Smooth muscle cell (in vitro differentiated cells): ENCODE measurements around the gene NCCRP1. TPM values are rescaled to one million over a fixed set of nuclear protein-coding genes. Genes with fewer than 3 reads are reported as not detected.
"Not testable (repeated sequence)": the region's sequence is repeated elsewhere in the genome, so short reads cannot be mapped to it uniquely, and the experiment has no call there.

Experiments
- DNase-seq: peaks from one replicate; lab custom pipeline; 2025; ENCODE audit not compliant: unreplicated experiment; lab: John Stamatoyannopoulos, UW
- H2AFZ ChIP-seq: fragments of 200-600 bp; sonication (generic); 2 replicates; pipeline ENCODE4 v1.6.0; 2016; ENCODE audit warnings: antibody characterized with exemption, low read depth, mild to moderate bottlenecking
- H3F3A ChIP-seq: fragments of 200-600 bp; sonication (generic); 2 replicates; pipeline ENCODE4 v1.6.0; 2017; ENCODE audit warnings: antibody characterized with exemption, low read depth
- H3K27ac ChIP-seq: fragments of 200-600 bp; sonication (generic); 2 replicates; pipeline ENCODE4 v1.5.1; 2016; ENCODE audit warnings: low read depth, mild to moderate bottlenecking
- H3K27me3 ChIP-seq: fragments of 200-600 bp; sonication (generic); 2 replicates; pipeline ENCODE4 v1.6.1; 2016; ENCODE audit warnings: low read depth, mild to moderate bottlenecking
- H3K36me3 ChIP-seq: fragments of 200-600 bp; sonication (generic); 2 replicates; pipeline ENCODE4 v1.5.1; 2016; ENCODE audit warnings: low read depth
- H3K4me1 ChIP-seq: fragments of 200-600 bp; sonication (generic); 2 replicates; pipeline ENCODE4 v1.5.1; 2016; ENCODE audit warnings: low read depth
- H3K4me2 ChIP-seq: fragments of 200-600 bp; sonication (generic); 2 replicates; pipeline ENCODE4 v1.6.0; 2016; ENCODE audit warnings: mild to moderate bottlenecking
- H3K4me3 ChIP-seq: fragments of 200-600 bp; sonication (generic); 2 replicates; pipeline ENCODE4 v1.5.1; 2016; ENCODE audit warnings: mild to moderate bottlenecking
- H3K79me2 ChIP-seq: fragments of 200-600 bp; sonication (generic); 2 replicates; pipeline ENCODE4 v1.6.0; 2016; ENCODE audit warnings: low read depth, mild to moderate bottlenecking
- H3K9ac ChIP-seq: fragments of 200-600 bp; sonication (generic); 2 replicates; pipeline ENCODE4 v1.6.0; 2016; ENCODE audit warnings: low read depth
- H3K9me3 ChIP-seq: fragments of 200-600 bp; sonication (generic); replicated peaks from 2 replicates; pipeline ENCODE4 v1.5.1; 2016; ENCODE audit warnings: low read depth
- H4K20me1 ChIP-seq: fragments of 200-600 bp; sonication (generic); 2 replicates; pipeline ENCODE4 v1.6.0; 2016; ENCODE audit warnings: low read depth
- WGBS: methylation state at CpG from one replicate; pipeline ENCODE4 v1.1.7; 2016; ENCODE audit warnings: low lambda C conversion rate; 5-methylcytosine and 5-hydroxymethylcytosine counted together
- polyA plus RNA-seq: library from polyadenylated mRNA; unstranded; fragments of >200 nt; fragmentation: Nextera tagmentation; extraction: Ambion mirVana; gene quantifications from 2 replicates; pipeline ENCODE4 v1.2.1, GENCODE V29; 2016
- total RNA-seq: library from RNA; depleted of rRNA; stranded (reverse); fragments of >200 nt; gene quantifications from 2 replicates; pipeline ENCODE4 v1.2.3, GENCODE V29; 2014
- TF ChIP-seq, protein P1 (sequence below): fragments of 200-600 bp; sonication (generic); IDR thresholded peaks from 2 replicates; pipeline ENCODE4 v1.5.1; 2017; ENCODE audit warnings: borderline replicate concordance, mild to moderate bottlenecking, antibody characterized with exemption; ENCODE audit not compliant: insufficient read depth, poor library complexity, severe bottlenecking

Gene NCCRP1
- total and polyA plus RNA-seq, 2 experiments from 2014 or later: 1.5 to 4.0 TPM

DNA sequence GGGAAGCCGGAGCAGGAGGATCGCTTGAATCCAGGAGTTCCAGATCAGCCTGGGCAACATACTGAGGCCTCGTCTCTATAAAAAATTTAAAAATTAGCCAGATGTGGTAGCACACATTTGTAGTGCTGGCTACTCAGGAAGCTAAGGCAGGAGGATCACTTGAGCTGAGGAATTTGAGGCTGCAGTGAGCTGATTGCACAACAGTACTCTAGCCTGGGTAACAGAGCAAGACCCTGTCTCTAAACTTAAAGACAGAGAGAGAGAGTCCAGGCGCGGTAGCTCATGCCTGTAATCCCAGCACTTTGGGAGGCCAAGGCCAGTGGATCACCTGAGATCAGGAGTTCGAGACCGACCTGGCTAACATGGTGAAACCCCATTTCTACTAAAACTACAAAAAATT is 43.7 kb downstream of the NCCRP1 start:
- no peak overlapping the region for H2AFZ ChIP-seq
- H4K20me1 ChIP-seq: no peaks in the 10 kb centered on the region
- H3K4me3 ChIP-seq: no peak overlapping the region
- H3K4me2 ChIP-seq: no peak overlapping the region
- H3K36me3 ChIP-seq: no peaks in the 10 kb centered on the region
- TF ChIP-seq, protein P1, sequence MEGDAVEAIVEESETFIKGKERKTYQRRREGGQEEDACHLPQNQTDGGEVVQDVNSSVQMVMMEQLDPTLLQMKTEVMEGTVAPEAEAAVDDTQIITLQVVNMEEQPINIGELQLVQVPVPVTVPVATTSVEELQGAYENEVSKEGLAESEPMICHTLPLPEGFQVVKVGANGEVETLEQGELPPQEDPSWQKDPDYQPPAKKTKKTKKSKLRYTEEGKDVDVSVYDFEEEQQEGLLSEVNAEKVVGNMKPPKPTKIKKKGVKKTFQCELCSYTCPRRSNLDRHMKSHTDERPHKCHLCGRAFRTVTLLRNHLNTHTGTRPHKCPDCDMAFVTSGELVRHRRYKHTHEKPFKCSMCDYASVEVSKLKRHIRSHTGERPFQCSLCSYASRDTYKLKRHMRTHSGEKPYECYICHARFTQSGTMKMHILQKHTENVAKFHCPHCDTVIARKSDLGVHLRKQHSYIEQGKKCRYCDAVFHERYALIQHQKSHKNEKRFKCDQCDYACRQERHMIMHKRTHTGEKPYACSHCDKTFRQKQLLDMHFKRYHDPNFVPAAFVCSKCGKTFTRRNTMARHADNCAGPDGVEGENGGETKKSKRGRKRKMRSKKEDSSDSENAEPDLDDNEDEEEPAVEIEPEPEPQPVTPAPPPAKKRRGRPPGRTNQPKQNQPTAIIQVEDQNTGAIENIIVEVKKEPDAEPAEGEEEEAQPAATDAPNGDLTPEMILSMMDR: no peak
- H3K27me3 ChIP-seq: peaks cover 16% of the 10 kb centered on the region
- H3K79me2 ChIP-seq: no peaks in the 10 kb centered on the region
- no peak overlapping the region for H3K27ac ChIP-seq
- no peak for DNase-seq
- H3K4me1 ChIP-seq: no peaks in the 10 kb centered on the region
- H3F3A ChIP-seq: no peaks in the 10 kb centered on the region
- WGBS: 88% methylated on average over 7 of the region's 7 CpGs
- no peaks in the 10 kb centered on the region for H3K9me3 ChIP-seq
- H3K9ac ChIP-seq: no peak overlapping the region

DNA sequence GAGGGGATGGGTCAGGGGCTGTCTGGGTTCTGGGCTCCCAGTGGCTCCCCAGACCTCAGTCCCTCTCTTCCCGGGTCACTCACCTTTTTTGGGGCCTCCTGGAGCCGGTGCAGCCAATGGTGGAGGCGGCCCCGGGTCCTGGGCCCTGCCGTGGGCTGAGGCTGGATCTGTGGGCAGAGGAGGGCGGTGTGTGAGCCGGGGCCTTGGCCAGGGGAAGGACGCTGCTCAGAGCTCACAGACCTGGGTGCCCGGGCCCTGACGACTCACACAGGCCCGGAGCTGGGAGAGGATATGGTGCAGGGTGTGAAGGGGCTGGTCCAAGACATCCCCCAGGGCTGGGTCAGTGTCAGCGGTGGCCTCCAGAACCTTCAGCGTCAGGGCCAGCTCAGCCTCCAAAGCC is 47.0 kb downstream of the NCCRP1 start:
- H3K27me3 ChIP-seq: peaks cover 33% of the 10 kb centered on the region
- not testable (repeated sequence) for H3K4me1 ChIP-seq, H3K4me3 ChIP-seq, H3K9me3 ChIP-seq, H4K20me1 ChIP-seq, H3K79me2 ChIP-seq, H3K9ac ChIP-seq, H3K27ac ChIP-seq, H3F3A ChIP-seq, H3K4me2 ChIP-seq, H3K36me3 ChIP-seq, H2AFZ ChIP-seq, DNase-seq
- WGBS: 96% methylated on average over 9 of the region's 13 CpGs

DNA sequence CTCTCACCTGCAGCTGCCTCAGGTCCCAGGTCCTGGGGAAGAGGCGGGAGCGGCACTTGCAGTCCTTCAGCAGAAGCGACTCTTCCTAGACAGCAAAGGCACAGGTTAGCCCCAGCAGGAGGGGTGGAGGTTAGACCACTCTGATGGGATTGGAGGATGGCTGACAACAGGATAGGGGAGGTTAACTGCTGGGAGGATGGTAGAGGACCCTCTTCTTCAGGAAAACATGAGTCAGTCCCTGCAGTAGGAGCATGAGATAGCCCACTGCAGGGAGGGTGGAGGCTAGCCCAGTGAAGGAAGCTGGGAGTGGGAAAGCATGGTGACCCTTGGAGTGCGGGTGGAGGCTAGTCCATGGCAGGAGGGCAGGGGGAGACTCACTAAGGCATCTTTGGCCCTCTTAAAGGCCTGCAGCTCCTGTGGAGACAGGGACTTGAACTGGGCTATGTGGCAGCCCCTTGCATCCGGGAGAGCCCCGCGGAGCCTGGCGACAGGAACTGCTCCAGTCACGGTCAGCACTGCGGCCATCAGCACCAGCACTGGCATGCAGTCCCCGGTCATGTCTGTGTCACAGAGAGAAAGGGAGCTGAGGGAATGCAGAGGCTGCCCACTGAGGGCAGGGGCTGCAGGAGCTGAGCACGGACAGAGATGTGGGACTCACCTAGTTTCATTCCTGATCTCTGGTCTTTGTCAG is 47.8 kb downstream of the NCCRP1 start, which contains the start of gene IFNL3:
Gene IFNL3 (minus strand): TSS at position 597 of the 691 bp plus-strand sequence. CDS start 39 bp downstream, at position 558.
- H4K20me1 ChIP-seq, H3K79me2 ChIP-seq, H3K9ac ChIP-seq, DNase-seq, H3K4me3 ChIP-seq, H3K9me3 ChIP-seq, H3K4me2 ChIP-seq, H3K4me1 ChIP-seq, H3K27ac ChIP-seq, H3K36me3 ChIP-seq, H2AFZ ChIP-seq, H3F3A ChIP-seq: not testable (repeated sequence)
- peaks cover 36% of the 10 kb centered on the region for H3K27me3 ChIP-seq
- WGBS: 83% methylated on average over 11 of the region's 12 CpGs

DNA sequence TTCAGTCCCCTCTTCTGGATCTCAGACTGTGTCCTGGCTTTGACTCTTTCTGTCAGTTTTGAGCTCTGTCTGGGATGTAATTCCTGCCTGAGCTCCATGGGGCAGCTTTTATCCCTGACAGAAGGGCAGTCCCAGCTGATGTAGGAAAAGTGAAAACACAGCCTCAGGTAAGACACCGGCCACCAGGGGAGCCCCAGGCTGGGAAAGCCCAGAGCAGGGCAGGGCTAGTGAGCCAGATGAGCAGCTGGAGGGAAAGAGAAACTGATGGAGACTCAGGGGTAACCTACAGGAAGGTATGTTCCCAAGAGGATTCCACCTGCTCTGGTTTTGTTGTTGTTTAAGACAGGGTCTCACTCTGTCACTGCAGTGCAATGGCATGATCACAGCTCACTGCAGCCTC is 48.4 kb downstream of the NCCRP1 start:
- WGBS: no CpG with 5 or more reads among the region's 1 CpG
- not testable (repeated sequence) for H2AFZ ChIP-seq, H3K4me2 ChIP-seq, H3K36me3 ChIP-seq, H3K79me2 ChIP-seq, DNase-seq, H3K4me1 ChIP-seq, H4K20me1 ChIP-seq, H3K9me3 ChIP-seq, H3K27ac ChIP-seq, H3K9ac ChIP-seq, H3K4me3 ChIP-seq, H3F3A ChIP-seq
- H3K27me3 ChIP-seq: peaks cover 43% of the 10 kb centered on the region

DNA sequence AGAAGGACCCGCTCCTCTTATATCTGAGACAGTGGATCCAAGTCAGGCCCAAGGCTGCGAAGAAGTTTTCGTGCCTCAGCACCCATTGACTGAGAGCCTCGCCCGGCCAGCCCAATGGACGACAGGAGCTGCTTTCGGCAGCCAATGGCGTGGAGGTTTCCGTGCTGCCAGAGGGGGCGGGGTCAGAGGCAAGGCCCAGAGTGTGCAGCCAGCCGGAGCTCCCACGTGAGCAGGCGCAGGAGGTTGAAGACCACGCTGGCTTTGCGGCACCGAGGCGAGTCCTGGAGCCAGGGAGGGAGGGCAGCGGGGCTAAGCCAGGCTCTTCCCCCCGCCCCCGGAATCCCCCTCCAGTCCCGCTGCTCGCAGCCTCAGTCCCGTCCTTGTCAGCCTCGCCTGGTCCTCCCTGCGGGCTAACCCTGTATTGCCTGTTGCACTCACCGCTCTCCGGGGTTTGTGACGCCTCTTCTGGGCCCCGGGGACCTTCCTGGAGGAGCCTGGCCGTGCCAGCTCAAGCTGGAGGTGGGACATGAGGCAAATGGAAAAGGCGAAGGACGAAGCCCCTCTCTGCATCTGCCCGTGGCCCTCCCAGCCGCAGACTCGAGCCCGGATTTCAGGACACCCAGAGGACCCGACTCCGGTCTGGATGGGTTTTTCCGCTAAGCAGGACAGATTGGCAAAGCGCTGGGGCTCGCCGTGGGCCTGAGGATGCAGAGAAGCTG is 50.3 kb downstream of the NCCRP1 start:
- no peaks in the 10 kb centered on the region for H3K36me3 ChIP-seq
- no peaks in the 10 kb centered on the region for H3K9me3 ChIP-seq
- H3K4me1 ChIP-seq: no peaks in the 10 kb centered on the region
- H4K20me1 ChIP-seq: no peaks in the 10 kb centered on the region
- DNase-seq: no peak
- no peaks in the 10 kb centered on the region for H3K79me2 ChIP-seq
- peaks cover 55% of the 10 kb centered on the region for H3K27me3 ChIP-seq
- no peak overlapping the region for H3K9ac ChIP-seq
- no peak overlapping the region for H2AFZ ChIP-seq
- 33% methylated on average over 33 of the region's 42 CpGs for WGBS
- no peaks in the 10 kb centered on the region for H3F3A ChIP-seq
- TF ChIP-seq, protein P1: no peak
- no peak overlapping the region for H3K27ac ChIP-seq
- no peak overlapping the region for H3K4me3 ChIP-seq
- H3K4me2 ChIP-seq: peak overlapping the region; percentile 78
